ENCODE results near the gene SUN1.

Gene SUN1

DNA sequence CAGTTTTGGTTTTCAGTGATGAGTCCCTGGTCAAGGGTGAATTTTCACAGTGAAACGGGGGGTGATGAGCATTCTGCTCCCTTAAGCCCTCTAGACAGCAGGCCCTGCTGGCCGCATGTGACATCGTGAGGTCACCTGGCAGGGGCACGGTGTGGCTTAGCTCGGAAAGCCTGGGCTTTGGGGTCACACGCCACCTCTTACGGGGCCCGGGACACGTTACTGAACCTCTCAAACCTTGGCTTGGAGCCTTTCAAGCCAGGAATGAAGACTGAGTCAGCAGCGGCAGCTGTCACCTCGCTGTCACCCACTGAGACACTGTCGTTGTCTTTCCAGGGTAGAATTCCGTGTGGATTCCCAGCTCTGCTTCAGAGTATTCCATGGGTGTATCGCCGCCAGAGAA lies 48.2 kb downstream of the SUN1 start:
- DNase-seq, result no peak

DNA sequence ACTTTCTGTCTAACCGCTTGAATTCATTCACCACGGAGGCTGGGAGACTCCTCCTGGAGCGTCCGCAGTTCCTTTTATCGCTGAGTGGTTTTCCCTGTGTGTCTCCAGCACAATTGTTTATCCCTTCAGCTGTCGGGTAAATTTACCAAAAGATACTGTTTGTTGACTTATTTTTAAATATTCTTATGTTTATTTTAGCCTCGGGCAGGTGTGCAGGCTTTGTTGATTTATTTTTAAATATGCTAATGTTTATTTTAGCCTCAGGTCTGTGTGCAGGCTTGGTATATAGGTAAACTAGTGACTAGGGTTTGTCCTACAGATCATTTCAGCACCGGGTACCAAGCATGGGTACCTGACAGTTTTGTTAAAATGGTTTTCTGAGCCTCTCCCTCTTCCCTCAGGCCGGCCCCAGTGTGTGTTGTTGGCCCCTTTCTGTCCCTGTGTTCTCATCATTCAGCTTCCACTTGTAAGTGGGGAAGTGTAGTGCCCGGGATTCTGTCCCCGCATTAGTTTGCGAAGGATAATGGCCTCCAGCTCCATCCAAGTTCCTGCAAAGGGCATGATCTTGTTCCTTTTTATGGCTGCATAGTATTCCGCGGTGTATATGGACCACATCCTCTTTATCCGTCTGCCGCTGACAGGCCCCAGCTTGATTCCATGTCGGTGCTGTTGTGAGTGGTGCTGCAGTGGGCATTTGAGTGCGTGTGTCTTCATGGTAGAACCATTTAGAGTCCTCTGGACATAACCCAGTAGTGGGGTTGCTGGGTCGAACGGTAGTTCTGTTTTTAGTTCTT lies 49.4 kb downstream of the SUN1 start:
- DNase-seq, result no peak

DNA sequence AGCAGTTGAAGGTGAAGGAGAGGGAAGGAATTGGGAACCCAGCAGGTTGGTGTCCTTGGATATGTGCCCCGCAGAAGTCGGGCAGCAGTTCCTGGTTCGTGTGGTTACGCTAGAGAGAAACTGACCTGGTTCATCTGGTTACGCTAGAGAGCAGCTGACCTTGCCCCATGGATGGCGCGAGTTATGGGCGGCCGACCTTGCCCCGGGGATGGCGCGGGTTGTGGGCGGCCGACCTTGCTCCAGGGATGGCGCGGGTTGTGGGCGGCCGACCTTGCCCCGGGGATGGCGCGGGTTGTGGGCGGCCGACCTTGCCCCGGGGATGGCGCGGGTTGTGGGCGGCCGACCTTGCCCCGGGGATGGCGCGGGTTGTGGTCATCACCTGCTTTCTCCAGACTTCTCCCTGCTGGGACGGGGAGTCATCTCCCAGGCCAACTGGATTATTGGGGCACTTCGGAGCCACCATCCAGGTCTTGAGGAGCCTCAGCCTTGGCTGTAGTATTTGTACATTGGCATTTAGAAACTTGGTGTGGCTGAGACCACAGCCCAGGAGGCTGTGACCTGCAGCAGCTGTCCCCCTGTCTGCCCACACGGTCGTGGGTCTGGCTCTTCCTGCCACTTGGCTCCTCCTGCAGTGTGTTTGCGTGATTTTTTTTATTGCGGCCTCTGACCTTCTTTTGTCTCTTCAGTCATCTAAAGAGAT lies 50.2 kb downstream of the SUN1 start:
- DNase-seq, result no peak

DNA sequence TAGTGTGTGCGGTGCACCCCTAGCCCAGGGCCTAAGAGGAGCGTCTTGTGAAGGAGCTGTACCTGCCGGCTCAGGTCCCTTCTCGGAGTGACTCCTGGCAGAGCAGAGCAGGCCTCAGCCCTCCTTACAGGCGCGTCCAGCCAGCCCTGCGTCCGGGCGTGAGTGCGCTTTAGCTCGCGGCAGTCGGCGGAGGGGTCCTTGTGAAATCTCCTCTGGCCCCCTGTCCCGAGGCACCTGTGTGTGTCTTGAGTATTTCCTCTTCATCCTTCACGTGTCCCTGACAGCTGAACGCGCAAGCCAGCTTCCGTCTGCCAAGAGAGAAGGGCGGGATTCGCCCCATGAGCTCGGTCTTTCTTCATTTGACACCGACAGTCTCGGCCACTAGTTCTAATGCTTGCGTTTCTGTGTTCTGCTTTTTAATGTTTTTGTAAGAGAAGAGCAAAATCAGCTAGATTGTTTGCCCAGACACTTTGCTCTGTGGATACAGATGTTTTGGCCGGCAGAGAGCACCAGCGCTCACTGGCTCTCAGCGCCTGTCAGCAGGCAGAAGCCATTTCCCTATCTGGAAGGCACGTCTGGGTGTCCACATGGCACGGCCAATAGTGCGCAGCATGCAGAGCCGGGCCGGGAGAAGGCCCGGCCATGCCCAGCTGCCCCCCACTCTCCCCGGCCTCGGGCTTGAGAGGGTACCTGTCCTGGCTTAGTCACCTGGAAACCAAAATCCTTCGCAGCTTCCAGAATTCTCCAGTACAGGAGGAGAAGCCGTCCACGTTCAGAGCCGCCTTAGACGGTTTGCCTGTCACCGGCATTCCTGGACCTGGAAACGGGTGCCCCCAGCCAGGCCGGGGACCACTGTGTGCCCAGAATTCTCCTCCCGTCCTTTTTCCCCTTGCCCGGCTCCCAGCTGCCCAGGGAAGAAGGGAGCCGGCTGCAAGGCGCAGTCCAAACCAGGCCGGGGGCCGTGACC lies 51.1 kb downstream of the SUN1 start:
- no peak for DNase-seq

DNA sequence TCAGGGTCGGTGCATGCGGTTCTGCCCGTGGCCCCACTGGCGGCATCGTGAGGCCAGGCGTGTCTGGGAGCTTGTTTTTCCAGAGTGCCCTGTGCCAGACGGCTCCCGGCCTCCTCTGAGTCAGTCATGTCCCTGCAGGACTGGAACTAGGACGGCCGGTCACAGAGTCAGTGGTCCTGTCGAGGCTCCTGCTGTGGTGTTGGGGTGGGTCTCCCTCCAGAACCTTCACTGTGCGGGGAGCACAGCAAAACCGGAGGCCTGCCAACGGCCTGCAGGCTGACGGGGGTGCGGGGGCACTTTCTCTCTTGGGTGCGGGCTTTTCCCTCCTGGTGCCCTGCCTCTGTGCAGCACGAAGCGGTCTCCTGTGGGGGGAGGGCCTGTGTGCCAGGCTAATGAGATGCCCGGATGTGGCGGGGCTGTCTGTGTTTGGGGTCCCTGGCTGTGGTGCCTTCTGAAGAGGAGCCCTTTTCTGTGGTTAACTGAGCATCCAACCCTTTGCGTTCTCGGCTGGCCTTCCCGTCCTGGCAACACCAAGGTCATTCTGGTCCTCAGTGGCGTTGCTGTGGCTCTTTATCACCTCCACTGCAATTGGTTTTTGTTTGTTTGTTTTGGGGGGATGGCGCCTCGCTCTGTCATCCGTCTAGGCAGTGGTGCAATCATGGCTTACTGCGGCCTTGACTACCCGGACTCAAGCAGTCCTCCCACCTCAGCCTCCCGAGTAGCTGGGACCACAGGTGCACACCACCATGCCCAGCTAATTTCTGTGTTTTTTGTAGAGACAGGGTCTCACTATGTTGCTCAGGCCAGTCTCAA lies 52.1 kb downstream of the SUN1 start:
- no peak for DNase-seq

DNA sequence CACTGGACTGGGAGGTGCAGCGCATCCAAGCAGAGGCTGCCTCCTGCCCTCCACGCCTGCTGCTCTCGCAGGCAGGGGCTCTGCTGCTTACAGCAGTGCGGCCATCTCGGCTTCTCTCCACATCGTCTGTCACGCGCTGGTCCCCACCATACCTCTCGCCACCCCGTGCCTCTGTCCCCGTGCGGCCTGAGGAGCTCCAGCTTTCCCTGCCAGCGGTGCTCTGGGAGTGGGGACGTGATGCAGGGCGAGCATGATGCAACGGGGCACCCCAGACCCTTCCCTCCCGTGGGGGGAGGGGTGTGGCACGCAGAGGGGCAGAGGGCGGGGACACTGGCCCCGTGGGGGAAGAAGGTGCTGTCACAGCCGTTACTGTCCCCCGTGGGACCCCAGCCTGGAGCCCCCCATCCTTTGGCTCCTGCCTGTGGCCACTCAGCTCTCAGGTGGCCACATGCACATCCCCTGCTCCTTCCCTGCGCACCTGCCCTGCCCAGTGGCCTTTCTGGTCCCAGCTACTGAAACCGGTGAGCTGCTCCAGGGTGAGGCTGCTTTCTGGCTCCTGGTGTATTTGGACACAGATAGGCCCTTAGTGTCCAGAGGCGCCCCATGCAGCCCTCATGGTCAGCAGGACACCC lies 53.1 kb downstream of the SUN1 start:
- DNase-seq, result no peak

DNA sequence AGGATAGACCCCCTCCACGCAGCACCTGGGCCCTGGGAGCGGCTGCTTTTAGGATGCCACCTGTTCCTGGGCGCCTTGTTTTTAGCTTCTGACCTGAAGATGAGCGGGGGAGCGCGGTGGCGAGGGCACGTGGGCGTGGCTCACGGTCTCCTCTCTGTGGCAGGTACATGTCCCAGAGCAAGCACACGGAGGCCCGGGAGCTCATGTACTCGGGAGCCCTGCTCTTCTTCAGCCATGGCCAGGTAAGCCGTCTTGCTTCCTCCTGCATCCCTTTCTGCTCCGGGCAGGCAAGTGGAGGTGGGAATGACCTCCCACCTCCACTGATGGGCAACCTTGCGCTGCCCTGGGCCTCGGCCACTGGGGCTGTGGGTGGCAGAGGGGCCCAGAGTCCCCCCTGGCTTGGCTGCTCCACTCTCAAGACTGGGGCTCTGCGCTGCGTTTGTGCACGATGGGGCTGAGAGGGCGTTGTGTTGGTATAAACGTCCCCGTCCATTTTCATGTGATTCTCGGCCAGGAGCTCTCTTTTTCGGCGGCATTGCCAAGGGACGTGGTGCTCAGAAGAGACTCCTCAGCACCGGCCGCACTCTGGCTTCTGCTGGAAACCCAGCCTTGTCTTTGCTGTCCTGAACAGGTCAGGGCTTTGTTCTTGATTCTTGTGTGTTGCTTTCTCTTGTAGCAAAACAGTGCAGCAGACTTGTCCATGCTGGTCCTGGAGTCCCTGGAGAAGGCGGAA lies 53.8 kb downstream of the SUN1 start:
- no peak for DNase-seq

DNA sequence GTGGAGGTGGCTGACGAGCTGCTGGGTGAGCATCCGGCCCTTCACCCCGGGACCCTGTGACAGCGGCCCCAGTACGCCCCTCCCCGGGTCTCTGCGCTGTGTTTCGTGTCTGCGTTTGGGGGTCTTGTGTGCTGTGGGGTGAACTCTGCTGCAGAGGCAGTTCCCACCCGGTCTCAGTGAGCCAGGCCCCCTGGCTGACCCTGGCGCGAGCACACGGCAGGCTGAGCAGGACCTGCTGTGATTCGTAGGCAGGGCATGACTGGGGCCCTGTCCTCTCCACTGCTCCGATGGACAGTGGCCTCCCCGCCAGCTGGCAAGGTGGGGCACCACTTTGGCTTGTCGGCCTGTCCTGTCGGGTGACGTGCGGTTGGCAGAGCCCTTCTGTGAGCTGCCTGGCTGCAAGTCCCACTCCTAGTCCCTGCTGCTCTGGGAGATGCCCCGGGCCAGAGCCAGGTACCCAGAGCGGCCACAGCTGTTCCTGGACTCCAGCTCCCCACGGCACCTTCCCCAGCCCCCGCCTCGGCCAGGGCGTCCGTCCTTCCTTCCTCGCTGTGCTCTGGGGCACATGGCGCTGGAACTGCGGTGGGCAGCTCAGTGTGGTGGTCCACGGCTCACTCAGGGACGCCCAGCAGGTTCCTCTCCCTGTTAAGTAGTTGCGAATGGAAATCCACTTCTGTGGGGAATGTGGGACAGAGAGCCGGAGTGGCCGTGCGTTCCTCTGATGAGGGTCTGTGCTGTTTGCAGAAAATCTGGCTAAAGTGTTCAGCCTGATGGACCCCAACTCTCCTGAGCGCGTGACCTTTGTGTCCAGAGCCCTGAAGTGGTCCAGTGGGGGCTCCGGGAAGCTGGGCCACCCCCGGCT lies 54.6 kb downstream of the SUN1 start:
- no peak for DNase-seq

DNA sequence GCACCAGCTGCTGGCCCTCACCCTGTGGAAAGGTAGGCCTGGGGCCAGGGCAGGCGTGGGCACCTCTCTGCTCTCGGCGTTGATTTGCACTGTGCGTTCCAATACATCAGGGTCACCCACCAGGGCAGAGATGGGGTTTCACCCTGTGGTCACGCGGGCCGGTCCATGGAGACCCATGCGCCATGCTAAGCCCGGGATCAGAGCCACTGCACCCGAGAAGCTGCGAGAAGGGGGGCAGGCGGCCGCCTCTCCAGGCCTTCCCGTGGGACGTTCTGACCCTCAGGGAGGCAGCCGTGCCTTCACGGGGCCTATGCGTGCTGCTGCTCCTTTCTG lies 55.2 kb downstream of the SUN1 start:
- no peak for DNase-seq

DNA sequence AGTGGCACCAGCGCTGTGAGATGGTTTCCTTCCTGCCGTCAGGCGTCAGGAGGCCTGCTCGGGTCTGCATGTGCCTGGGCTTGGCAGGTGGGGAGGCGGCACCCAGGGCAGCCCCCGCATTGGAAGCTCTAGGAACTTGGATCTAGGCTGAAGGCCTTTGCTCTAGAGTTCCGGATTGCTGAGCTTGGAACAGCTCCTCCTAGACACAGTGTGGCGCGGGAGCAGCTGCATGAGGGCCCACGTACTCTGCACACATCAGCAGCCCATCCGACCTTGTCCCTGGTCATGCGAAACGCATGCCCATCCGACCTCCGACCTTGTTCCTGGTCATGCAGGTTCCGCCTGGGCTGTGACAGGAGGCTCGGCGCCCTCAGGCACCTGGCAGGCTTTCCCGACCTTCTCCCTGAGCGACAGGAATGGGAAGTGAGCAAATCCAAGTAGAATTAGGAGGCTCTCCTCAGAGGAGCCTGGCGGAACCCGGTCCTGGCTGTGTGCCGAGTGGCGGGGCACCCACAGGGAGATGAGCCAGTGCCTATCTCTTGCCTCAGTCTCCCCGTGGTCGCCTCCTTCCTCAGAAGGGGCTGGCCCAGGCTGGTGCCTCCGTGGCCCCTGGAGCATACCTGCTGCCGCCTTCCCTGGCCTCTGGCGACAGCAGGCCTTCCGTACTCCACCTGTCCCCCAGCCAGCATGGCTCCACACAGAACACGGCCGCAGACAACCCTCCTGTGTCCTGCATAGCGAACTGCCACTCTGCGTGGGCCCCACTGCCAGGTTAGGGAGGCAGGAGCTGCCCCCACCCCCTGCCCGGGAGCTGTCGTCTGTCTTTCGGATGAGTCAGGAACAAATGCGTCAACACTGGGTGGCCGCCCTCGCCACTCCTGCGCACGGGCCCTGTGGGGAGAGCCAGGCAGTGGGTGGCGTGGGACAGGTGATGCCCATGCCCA lies 56.1 kb downstream of the SUN1 start:
- no peak for DNase-seq

DNA sequence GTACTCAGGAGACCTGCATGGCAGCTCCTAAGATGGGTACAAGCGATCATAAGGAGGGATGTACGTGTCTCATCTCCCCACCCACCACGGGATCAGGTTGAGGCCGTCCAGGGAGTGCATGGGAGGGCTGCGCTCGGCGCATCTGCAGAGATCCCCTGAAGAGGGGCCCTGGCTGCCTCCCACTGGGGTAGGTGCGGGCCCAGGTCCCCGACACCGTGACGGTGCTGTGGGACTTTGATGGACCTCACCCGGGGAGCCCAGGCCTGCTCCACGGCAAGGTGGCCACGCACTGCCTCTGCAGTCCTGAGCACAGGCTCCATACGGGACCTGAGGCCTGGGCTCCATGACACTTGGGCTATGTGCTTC lies 56.7 kb downstream of the SUN1 start:
- DNase-seq, result no peak

DNA sequence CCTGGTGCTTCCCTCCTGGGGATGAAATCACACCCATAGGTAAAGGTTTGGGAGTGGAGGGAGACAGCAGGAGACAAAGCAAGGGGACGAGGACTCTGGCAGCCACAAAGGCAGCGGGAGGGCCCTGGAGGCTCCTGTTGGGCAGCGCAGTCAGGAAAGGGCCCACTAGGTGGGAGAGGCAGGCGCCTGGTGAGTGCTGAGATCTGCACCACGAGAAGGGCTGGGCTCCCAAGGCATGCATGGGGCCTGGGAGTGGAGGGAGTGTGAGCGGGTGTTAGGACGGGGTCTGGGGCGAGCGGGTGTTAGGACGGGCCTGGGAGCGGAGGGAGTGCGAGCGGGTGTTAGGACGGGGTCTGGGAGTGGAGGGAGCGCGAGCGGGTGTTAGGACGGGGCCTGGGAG lies 57.1 kb downstream of the SUN1 start:
- DNase-seq, result no peak

DNA sequence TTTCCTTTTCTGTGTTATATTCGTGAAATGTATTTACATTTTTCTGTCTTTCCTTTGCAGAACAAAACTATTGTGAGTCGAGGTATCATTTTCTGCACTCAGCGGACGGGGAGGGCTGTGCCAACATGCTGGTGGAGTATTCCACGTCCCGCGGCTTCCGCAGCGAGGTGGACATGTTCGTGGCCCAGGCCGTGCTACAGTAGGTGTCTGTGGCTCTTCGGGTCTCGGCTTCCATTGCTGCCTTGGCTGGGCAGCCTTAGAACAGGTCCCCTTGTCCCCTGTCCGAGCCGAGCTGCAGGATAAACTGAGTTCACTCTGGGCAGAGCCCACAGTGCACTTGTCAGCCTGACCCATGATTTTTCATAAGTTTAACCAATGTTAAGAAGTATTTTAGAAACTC lies 58.6 kb downstream of the SUN1 start:
- no peak for DNase-seq

DNA sequence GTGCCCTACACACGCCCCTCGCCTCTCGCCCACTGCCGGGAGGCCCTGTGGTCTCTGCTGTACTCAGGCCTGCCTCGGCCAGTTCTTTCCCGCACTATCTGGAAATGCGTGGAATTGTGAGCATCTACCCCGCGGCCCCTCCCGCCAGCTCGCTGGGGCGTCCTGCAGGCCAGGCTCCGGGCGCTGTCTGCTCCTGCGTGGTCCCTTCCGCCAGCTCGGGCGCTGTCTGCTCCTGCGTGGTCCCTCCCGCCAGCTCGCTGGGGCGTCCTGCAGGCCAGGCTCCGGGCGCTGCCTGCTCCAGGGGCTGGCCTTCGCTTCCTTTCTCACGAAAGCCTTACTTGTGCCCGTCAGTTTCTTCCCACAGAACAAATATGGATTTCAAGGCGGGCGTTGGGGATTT lies 59.0 kb downstream of the SUN1 start:
- no peak for DNase-seq

DNA sequence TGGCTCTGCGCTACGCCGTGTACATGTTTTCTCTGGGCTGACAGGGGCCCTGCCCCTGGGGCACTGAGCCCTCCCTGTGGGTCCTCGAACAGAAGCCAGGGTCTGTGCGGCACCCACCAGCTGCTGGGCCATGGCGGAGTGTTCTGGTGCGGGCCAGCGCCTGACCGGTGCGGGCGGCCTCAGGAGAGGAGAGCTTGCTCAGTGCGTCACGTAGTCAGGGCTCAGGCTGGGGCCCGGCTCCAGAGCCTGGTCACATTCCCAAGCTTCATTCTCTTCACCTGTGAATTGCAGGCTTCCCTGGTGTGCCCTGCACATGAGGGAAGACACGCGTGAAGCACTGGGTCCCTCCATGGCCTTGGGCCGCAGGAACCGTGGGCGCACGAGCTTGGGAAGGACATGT lies 59.5 kb downstream of the SUN1 start:
- DNase-seq, result no peak

DNA sequence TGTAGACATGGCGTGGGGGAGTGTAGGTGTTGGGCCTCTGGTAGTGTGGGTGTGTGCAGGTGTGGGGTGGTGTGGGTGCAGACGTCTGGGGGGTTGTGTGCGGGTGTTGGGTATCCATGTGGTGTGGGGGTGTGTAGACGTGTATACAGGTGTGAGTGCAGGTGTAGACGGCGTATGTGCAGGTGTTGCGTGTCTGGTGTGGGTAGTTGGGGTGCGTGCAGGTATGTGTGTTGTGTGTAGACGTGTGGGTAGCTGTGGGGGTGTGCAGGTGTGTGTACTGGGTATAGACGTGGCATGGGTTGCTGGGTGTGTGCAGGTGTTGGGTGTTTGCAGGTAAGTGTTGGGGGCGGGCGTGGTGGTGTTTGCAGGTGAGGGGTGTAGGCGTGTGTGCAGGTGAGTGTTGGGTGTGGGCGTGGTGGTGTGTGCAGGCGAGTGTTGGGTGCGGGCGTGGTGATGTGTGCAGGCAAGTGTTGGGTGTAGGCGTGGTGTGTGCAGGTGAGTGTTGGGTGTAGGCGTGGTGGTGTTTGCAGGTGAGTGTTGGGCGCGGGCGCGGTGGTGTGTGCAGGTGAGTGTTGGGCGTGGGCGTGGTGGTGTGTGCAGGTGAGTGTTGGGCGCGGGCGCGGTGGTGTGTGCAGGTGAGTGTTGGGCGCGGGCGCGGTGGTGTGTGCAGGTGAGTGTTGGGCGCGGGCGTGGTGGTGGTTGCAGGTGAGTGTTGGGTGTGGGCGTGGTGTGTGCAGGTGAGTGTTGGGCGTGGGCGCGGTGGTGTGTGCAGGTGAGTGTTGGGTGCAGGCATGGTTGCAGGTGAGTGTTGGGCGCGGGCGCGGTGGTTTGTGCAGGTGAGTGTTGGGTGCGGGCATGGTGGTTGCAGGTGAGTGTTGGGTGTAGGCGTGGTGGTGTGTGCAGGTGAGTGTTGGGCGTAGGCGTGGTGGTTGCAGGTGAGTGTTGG lies 60.6 kb downstream of the SUN1 start:
- no peak for DNase-seq

DNA sequence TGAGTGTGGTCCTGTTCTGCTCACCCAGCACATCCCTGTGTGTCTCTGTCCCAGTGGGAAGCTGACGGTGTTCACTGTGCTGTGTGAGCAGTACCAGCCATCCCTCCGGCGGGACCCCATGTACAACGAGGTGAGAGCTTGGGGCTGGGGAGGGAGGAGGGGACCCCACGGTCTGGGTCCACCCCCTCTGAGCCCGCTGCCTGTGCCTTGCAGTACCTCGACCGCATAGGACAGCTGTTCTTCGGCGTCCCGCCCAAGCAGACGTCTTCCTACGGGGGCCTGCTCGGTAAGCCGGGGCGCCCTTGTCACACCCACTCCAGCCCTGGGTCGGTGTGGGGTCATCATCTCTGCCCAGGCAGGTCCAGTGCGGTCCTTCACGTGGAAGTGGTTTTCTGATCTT lies 61.4 kb downstream of the SUN1 start:
- no peak for DNase-seq

DNA sequence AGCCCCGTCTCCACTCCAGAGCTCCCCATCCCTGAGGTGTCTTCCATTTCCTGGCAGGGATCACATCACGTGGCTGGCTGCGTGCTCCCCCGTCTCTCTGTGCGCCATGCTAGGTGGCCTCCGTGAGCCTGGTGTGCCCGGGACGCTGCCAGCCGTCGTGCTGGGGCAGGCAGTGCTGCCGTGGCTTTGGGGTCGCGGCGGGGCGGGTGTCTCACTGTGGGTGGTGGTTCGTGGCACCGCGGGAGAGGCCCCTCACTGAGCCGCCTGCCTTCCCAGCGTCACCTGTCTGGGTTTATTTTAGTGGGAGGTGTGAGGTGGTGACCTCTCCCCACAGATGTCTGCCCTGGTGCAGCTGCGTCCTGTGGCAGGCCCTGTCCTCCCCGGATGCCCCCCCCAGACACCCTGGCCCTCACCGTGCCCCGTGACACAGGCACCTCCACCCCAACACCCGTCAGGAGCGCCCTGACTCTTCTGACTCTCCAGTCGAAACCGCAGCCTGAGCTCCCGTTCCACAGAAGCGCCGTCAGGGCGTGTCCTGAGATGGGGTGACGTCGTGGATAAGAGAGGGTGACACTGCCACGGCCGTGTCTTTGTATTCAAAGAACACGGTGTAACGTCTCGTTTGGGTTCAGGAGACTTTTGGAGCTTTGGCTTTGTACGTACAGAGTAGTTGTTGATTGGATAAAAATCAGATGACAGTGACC lies 62.0 kb downstream of the SUN1 start:
- DNase-seq, result no peak
